Glutamatergic neuron (in vitro differentiated cells): Measurements from ENCODE around the gene TANC2. TPM values are rescaled to one million over a fixed set of nuclear protein-coding genes. Genes with fewer than 3 reads are reported as not detected.

ENCODE experiments used
- microRNA-seq: library from miRNA; unstranded; fragments of <30 nt; microRNA quantifications from one replicate; pipeline ENCODE4, GENCODE V29; 2020; ENCODE audit not compliant: unreplicated experiment
- total RNA-seq: library from RNA; stranded (reverse); fragmentation: NEBNext Ultra II Directional; extraction: Animal tissue kit (Norgen Biotek cat#: 25700); gene quantifications from one replicate; pipeline ENCODE4 v1.2.1, GENCODE V29; 2021; ENCODE audit not compliant: unreplicated experiment

TANC2 gene
- total RNA-seq, 1 donor from 2014 or later, result 136 TPM

Small RNA genes within 50 kb of the gene (microRNA-seq; reads per million reads assigned to microRNA genes)
- not detected for gene MIR633

Other genes with a start within 250 kb of the TANC2 start
- not detected for gene MARCHF10, start 157.9 kb upstream of the TANC2 start, total RNA-seq